ENCODE results near the gene GAL.

The GAL gene

GRCh38 chr11:68682531-68682961 lies 1.8 kb upstream of the GAL start:
- DNase-seq (ENCODE audit: low spot score), result peak; percentile 76

DNA sequence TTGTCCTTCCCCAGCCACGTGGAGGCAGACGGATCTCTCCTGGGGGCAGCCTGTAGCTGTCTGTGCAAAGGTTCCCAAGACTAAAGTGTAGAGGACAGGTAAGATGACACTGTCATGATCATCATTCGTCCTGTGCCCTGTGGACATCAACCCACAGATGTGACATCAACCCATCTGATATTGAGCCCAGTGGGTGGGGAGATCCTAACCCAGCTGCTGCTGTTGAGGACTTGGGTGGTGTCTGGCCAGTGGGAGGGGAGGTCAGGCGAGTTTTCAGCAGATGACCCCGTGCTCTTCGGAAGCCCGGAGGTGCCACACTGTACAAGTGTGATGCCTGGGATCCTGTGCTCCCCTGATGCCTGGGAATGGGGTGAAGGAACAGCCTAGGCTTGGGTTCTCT lies 1.2 kb upstream of the GAL start:
- DNase-seq (ENCODE audit: low spot score), result no peak

DNA sequence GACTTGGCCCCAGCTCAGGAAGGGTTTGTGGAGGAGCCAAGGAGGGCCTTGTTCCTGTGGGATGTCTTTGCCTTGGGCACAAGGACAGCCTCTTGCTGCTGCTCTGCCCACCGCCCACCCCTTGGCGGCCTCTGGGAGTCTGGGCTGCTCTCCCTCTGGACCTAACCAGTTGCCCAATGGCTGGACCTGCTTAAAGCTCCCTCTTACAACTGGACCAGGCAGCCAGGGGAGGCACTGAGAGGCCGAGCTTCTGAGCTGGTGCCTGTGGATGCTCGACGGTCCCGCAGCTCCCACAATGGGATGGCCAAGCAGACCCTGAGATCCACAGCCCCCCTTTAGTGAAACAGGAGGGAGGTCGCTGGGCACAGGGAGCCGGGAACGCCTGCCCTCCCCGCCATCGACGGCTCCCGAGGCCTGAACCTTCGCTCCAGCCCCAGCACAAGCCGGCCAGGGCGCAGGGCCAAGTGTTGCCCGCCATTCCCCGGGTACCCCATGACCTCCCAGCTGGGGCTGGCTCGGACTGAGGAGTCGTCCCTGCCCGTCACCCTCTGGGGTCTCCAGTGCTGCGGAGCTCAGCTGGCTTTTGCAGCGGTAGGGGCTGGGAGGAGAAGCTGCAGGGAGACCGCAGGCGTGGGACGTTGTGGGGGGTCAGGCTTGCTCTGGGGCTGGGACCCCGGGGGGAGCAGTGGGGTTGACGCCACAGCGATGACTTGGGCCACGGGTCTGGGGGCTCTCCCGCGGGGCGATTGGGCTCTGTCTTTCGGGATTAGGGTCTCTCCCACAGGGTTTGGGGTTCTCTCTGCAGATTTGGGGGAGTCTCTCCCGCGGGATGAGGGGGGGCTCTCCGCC lies 584 bp upstream of the GAL start:
- DNase-seq (ENCODE audit: low spot score), result no peak

GRCh38 chr11:68685656-68686380 lies 1.5 kb downstream of the GAL start:
- no peak for DNase-seq (ENCODE audit: low spot score)

DNA sequence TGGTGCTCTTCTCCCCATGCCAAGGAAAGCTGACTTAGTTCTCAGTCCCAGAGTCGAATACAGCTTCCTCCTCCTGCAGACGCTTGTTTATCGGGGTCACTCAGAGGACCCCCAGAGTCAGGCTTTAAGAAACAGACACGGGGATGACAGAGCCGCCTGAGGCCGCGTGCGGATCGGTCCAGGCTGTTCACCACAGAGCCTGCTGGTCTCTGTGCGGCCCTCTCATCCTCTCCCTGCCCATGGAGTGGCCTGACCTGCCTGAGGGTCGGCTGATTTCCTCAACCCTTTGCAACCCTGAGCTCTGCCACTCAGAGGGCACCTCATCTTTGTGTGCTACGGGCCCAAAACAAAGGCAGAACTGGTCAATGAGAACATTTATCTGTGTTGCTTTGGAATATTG lies 2.1 kb downstream of the GAL start:
- DNase-seq (ENCODE audit: low spot score), result no peak

DNA sequence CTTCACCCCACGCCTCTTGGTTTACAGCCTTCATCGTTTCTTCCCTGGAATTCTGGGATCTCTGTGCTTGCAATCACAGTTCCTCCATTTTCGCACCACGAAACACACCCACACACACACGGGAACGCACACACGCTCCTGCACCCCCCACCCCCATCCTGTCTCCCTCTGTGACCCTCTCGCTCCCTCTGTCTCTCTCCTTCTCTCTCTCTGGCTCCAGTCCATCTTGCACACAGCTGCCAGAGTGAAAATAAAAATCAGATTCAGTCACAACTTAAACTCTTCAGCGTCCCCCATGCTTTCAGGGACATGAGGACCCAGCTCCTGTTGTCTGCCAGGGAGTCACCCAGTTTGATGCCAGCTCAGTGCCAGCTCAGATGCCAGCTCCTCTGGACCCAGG lies 3.0 kb downstream of the GAL start:
- DNase-seq (ENCODE audit: low spot score), result no peak

- no peak for DNase-seq (ENCODE audit: low spot score)
Observed at GRCh38 chr11:68687986-68688385, 3.6 kb downstream of the GAL start.

- no peak for DNase-seq (ENCODE audit: low spot score)
Observed at GRCh38 chr11:68688881-68689280, 4.5 kb downstream of the GAL start.

DNA sequence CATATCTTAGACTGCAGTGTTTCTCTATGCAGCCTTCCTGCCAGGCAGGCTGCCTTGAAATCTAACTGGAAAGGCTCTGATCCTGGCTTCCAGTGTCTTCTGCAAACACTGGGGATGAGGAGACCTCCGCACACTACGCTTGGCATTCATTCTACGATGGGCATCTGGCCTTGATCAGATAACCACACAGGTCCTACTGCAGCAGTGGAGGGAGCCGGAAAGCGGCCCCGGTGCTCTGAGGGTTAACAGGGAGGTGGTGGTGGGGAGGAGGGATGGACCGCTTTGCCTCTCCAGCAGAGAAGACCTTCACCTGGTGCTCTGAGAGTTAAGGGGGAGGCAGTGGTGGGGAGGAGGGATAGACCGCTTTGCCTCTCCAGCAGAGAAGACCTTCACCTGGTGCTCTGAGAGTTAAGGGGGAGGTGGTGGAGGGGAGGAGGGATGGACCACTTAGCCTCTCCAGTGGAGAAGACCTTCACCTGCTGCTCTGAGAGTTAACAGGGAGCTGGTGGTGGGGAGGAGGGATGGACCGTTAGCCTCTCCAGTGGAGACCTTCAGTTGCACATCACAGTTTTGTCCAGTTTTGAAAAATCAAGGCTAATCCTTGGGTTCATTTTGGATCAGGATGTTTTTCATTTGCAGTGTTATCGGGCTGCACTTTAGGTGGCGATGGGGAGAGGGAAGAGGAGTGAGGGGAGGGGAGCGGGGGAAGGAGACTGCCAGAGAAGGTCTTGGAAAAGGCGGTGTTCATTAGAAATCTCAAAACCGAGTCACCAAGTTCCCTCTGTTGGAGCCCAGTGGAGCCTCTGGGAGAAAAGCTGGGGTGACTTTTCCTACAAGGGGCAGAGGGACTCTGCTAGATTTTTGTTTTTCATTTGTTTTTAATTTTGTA lies 5.6 kb downstream of the GAL start:
- no peak for DNase-seq (ENCODE audit: low spot score)

GRCh38 chr11:68690671-68691401 lies 6.5 kb downstream of the GAL start:
- DNase-seq (ENCODE audit: low spot score), result no peak

GRCh38 chr11:68691402-68691784 lies 7.0 kb downstream of the GAL start:
- DNase-seq (ENCODE audit: low spot score), result no peak

GRCh38 chr11:68692115-68692514 lies 7.8 kb downstream of the GAL start:
- DNase-seq (ENCODE audit: low spot score), result no peak

DNA sequence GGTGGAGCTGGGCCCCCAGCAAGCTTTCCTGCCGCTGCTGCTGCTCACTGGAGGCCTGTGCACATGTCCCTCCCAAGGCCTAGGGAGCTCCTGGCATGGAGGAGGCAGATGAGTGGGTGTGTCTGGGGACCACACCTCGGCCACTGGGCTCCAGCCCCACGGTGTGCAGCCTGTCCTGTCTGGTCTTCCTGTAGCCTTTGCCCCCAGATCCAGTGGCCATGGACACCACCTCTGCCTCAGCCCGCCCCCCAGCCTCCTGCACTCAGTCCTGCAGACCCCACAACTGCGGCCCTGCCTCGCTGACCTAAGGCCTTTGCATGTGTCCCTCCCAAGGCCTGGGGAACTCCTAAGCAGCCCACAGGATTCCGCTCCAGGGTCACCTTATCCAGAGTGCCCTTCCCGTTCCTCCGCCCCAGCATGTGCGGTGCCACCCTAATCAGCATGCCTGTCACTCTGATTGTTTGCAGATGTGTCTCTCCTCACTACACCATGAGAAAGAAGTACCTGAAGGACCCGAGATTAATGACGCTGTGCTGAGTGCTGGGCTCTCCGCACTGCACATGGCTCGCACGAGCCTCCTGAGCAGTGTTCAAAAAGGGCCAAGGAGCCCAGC lies 8.6 kb downstream of the GAL start:
- no peak for DNase-seq (ENCODE audit: low spot score)

DNA sequence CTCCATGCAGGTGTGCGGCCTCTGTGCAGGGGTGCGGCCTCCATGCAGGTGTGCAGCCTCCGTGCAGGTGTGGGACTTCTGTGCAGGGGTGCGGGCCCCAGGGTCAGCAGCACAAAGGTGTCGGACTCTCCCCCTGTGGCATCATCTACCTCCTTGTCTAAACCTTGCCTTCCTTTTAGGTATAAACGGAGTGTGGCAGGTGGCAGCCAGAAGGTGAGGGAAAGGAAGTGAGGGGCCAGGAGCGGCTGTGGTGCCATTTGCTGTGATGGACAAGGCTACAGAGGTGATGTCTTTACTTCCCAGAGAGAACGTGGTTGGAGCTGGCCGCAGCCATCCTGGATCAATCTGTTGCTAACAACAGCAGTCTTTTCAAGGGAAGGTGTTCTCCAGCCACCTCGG lies 9.1 kb downstream of the GAL start:
- no peak for DNase-seq (ENCODE audit: low spot score)

GRCh38 chr11:68694431-68695297 lies 10.3 kb downstream of the GAL start:
- no peak for DNase-seq (ENCODE audit: low spot score)

DNA sequence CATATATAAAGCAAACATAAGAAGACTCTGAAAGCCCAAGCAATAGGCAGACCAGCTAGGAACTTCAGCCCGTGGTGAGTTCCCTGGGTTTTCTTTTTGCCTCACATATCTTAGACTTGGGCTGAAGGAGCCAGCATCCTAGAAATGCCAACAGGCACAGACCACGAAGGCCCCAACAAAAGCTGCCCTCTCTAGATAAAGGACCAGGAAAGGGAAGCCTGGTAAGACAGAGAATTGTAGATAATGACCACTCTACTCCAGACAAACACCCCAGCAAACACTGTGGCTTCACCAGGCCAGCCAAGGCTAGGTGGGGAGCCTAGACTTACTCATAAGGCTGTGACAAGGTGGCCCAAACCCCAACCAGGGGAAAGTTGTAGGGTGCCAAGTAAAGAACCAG lies 11.2 kb downstream of the GAL start:
- no peak for DNase-seq (ENCODE audit: low spot score)

- no peak for DNase-seq (ENCODE audit: low spot score)
Observed at GRCh38 chr11:68698993-68699392, 14.6 kb downstream of the GAL start.

GRCh38 chr11:68704887-68705286 lies 20.5 kb downstream of the GAL start:
- no peak for DNase-seq (ENCODE audit: low spot score)

GRCh38 chr11:68707527-68707926 lies 23.2 kb downstream of the GAL start:
- DNase-seq (ENCODE audit: low spot score), result no peak

GRCh38 chr11:68709062-68709461 lies 24.7 kb downstream of the GAL start:
- no peak for DNase-seq (ENCODE audit: low spot score)
